Measurements from ENCODE around the gene MEGF6. TPM values are rescaled to one million over a fixed set of nuclear protein-coding genes. Genes with fewer than 3 reads are reported as not detected.

MEGF6 gene
- total and polyA plus RNA-seq, 12 donors = 0.15 to 29.2 (median 8.2) TPM

GRCh38 chr1:3560981-3561380, 50.3 kb downstream of the MEGF6 start:
- no peak for TF ChIP-seq CTCF (IDR thresholded peaks at IDR 0.05)
- TF ChIP-seq POLR2A (IDR thresholded peaks at IDR 0.05) = no peak
- Histone ChIP-seq H3K36me3 (replicated peaks in 1 of 2) (no peaks in the 10 kb centered on the region), H3K9me3 (replicated peaks in 1 of 3) (no peaks in the 10 kb centered on the region), H3K4me1 (replicated peaks in 1 of 2) (no peaks in the 10 kb centered on the region), H3K27me3 (no peaks in the 10 kb centered on the region), H3K4me3 (no peak overlapping the region), H3K27ac (peak overlapping the region in 1 of 5 donors; percentile 52)
- no peak for DNase-seq
- WGBS, 4 donors = 58 to 84% (median 82%) methylated on average over 7 to 9 of the region's 9 CpGs
- intact Hi-C loops (cut with DNase I) = no loop called here

DNA sequence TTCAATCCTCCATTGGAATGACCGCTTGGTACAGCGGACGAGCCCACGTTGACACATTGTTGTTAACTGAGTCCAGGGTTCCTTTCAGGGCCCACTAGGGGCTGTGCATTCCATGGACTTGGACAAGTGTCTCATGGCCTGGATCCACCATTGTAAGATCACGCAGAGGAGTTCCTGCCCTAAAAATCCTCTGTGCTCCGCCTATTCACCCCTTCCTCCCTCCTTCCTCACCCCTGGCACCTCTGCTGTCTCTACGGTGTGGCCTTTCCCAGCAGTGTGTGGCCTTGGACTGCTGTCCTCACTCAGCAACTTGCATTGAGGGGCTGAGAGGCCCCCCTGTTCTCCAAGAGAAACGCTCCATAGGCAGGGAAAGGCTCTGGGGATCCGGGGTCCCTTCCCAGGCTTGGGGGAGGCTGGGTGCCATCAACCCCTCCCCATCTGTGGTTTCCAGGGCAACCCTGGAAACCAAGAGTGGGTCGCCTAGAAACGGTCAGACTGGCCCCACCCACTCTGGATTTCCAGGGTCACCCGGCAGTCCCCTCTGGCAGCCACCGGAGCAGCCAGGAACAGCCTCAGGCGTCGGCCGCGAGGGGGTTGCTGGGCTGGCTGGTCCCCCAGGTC, 50.9 kb downstream of the MEGF6 start:
- H3K27ac ChIP-seq = peak overlapping the region in 1 of 5 donors; percentile 52
- 59 to 72% (median 63%) methylated on average over 6 to 17 of the region's 17 CpGs for WGBS, 4 donors
- intact Hi-C loops (cut with DNase I) = no loop called here
- TF ChIP-seq CTCF (IDR thresholded peaks at IDR 0.05) (no peak), POLR2A (IDR thresholded peaks at IDR 0.05) (no peak)
- H3K9me3 ChIP-seq (replicated peaks in 1 of 3) = no peaks in the 10 kb centered on the region
- no peak for DNase-seq
- no peaks in the 10 kb centered on the region for H3K36me3 ChIP-seq (replicated peaks in 1 of 2)
- no peak overlapping the region for H3K4me3 ChIP-seq
- no peaks in the 10 kb centered on the region for H3K27me3 ChIP-seq
- no peaks in the 10 kb centered on the region for H3K4me1 ChIP-seq (replicated peaks in 1 of 2)

DNA sequence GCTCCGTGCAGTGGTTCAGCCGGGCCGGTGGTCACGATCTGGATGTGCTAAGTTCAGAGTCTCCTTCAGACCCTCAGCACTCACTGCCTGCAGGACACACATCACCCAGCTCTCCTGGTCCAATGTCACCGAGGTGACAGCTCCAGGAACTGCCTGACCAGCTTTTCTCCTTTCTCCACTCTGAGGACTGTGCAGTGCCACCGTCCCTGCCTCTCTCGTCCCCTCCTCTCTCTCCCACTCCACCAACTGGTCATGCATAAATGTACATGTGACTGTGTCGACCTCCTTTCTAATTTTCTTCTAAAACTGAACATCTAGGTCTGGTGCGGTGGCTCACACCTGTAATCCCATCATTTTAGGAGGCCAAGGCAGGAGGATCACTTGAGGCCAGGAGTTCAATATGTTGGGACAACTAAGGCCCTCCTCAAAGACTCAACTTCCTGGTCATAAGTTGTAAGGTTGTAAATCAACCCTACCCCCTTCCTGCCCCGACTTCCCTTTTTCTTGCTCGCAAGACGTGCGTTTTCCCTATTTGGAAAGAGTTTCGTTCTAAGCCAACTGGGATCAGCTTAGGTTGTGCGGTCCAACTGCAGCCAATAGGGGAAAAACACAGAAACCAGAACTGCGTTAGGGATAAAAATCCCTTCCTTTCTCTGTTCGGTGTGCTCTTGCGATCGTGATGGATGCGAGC, 53.1 kb downstream of the MEGF6 start:
- Histone ChIP-seq H3K9me3 (replicated peaks in 1 of 3) (no peaks in the 10 kb centered on the region), H3K4me1 (replicated peaks in 1 of 2) (no peaks in the 10 kb centered on the region), H3K36me3 (replicated peaks in 1 of 2) (no peaks in the 10 kb centered on the region), H3K27ac (no peak overlapping the region), H3K27me3 (no peaks in the 10 kb centered on the region), H3K4me3 (no peak overlapping the region)
- TF ChIP-seq POLR2A (IDR thresholded peaks at IDR 0.05) (no peak), CTCF (IDR thresholded peaks at IDR 0.05) (no peak)
- no peak for DNase-seq
- WGBS, 4 donors = 77 to 85% (median 80%) methylated on average over 19 to 20 of the region's 20 CpGs
- intact Hi-C loops (cut with DNase I) = no loop called here

DNA sequence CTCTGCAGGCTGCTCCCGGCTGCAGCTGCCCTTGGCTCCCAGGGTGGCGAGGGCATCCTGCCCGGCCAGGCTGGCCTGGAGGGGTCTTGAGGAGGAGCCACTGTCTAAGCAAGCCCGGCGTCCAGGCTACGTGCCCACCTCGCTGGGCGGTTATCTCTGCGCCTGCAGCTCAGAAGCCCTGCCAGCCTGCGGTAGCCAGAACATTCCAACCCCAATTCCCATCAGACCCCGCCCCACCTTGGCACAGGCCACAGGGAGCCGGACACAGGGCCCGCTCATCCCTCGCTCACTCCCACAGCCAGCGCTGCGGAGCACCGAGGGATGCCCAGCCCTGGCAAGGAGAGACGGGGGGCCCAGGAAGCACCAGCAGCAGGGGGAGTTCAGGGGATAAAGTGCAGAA, 53.9 kb downstream of the MEGF6 start:
- Histone ChIP-seq H3K36me3 (replicated peaks in 1 of 2) (no peaks in the 10 kb centered on the region), H3K9me3 (replicated peaks in 1 of 3) (no peaks in the 10 kb centered on the region), H3K27ac (no peak overlapping the region), H3K4me3 (no peak overlapping the region), H3K27me3 (no peaks in the 10 kb centered on the region), H3K4me1 (replicated peaks in 1 of 2) (no peaks in the 10 kb centered on the region)
- intact Hi-C loops (cut with DNase I) = no loop called here
- 51 to 81% (median 64%) methylated on average over 9 to 18 of the region's 18 CpGs for WGBS, 4 donors
- TF ChIP-seq CTCF (IDR thresholded peaks at IDR 0.05) (no peak), POLR2A (IDR thresholded peaks at IDR 0.05) (no peak)
- no peak for DNase-seq

Measured in adrenal gland (tissue), 12 donors.